ENCODE measurements around the gene RHOBTB1.
A peak's percentile ranks its signal among the peaks of the same experiment; 100 is the strongest.

The RHOBTB1 gene

DNA sequence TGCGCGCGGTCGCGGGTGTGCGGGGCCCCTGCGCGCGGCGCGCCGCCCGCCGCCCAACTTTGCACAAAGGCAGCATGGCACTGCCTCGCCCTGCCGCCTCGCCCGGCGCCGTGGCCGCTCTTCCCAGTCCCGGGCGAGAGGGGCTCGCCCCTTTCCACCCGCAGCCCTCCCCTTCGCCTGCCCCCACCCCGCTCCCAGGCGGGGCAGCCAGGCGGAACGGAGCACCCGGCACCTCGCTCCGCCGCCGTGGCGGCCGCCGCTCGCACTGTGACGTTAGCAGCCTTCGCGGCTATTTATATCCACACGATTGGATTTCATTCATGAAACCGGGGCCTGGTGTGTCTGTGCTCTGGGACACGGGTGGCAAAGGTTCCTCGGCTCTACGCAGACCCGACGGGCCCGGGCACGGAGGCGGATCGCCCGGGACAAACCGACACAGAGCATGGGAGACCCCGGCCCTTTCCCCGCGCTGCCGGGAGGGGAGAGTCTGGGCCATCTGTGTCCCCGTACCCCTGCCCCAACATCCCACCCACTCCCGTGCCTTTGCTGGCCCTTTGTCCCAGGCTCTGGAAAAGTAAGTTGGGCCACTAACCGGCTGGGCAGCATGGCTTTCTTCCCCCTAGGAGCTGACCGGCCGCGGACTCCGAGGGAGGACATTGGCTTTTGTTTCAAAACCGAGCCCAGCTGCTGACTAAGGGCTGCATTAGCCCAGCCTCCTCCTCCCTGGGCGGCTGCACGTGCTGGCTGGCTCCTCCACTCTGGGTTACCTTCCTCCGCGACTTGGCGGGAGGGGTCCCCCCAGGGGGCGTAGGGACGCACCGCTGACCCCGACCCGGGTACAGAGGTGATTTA is at the start of gene RHOBTB1:
Gene RHOBTB1, minus strand, starts transcription at position 128 of the 852 bp plus-strand sequence. CDS start 32,643 bp downstream, outside the sequence.
- TF ChIP-seq ZNF274 (IDR thresholded peaks at IDR 0.05; ENCODE audit: low read depth, low read length) = no peak
- H3K4me3 ChIP-seq (ENCODE audit: low read length) = peak within 1 kb of the TSS; percentile 66

DNA sequence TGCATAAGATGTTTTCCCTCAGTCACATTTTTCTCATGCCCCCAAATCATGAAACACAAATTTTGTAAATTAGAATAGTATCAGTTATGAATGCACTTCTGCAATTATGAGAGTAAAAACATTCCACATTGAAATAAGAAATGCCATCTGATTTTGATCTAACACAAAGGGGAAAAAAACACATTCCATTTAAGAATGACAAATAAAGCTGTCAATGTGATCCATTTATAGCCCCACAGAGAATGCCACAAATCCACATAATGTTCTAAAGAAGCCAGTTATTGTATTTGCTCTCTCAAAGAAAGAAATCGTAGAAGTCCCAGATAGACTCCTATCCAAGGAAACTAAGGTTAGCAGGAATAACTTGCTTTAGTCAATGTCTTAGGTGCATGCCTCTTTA is 48.7 kb upstream of the RHOBTB1 start:
- TF ChIP-seq ZNF274 (IDR thresholded peaks at IDR 0.05; ENCODE audit: low read depth, low read length) = no peak
- no peak overlapping the region for H3K4me3 ChIP-seq (ENCODE audit: low read length)

DNA sequence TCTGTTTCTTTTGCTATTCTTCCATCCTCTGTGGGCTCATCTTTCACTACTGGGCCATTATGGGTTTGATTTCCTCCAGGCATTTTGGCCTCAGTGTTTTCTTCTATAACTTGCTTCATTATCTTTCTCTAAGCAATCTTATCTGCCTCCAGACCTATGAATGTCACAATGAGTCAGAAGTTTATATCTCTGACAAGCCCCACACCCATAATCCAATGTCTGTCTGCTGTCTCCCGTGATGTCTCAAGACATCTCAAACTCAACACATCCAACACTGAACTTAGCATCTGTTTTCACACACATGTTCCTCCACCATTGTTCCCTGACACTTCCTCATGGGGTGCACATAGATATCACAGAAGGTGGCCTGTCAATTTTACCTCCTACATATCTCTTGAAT is 46.7 kb upstream of the RHOBTB1 start:
- TF ChIP-seq ZNF274 (IDR thresholded peaks at IDR 0.05; ENCODE audit: low read depth, low read length) = no peak
- H3K4me3 ChIP-seq (ENCODE audit: low read length) = no peak overlapping the region

GRCh38 chr10:60989400-60989876 is 45.5 kb upstream of the RHOBTB1 start:
- no peak for TF ChIP-seq ZNF274 (IDR thresholded peaks at IDR 0.05; ENCODE audit: low read depth, low read length)
- H3K4me3 ChIP-seq (ENCODE audit: low read length) = no peak overlapping the region

GRCh38 chr10:60986791-60987190 is 42.8 kb upstream of the RHOBTB1 start:
- no peak for TF ChIP-seq ZNF274 (IDR thresholded peaks at IDR 0.05; ENCODE audit: low read depth, low read length)

GRCh38 chr10:60985951-60986350 is 42.0 kb upstream of the RHOBTB1 start:
- TF ChIP-seq ZNF274 (IDR thresholded peaks at IDR 0.05; ENCODE audit: low read depth, low read length) = no peak
- no peak overlapping the region for H3K4me3 ChIP-seq (ENCODE audit: low read length)

More at GRCh38 chr10:60986791-60987190, 42.8 kb upstream of the RHOBTB1 start:
- no peak overlapping the region for H3K4me3 ChIP-seq (ENCODE audit: low read length)

GRCh38 chr10:60980997-60981396 is 37.0 kb upstream of the RHOBTB1 start:
- H3K4me3 ChIP-seq (ENCODE audit: low read length) = no peak overlapping the region
- TF ChIP-seq ZNF274 (IDR thresholded peaks at IDR 0.05; ENCODE audit: low read depth, low read length) = no peak

DNA sequence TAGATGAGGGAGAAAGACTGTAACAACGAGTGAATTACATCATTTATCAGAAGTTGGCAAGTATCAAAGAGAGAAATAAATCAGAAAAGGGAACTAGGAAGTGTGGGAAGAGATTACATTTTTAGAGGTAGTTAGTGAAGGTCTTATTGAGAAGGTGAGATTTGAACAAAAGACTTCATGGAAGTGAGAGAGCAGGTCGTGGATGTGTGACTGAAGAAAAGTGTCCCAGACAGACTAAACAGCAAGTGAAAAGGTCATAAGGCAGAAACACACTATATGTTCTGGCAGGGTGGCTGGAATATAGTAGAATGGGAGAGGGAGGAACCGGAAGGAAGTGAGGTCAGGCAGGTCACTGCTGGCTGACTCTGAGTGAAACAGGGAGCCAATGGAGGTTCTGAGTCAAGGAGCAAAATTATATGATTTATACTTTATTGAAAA is 35.7 kb upstream of the RHOBTB1 start:
- no peak overlapping the region for H3K4me3 ChIP-seq (ENCODE audit: low read length)
- no peak for TF ChIP-seq ZNF274 (IDR thresholded peaks at IDR 0.05; ENCODE audit: low read depth, low read length)

DNA sequence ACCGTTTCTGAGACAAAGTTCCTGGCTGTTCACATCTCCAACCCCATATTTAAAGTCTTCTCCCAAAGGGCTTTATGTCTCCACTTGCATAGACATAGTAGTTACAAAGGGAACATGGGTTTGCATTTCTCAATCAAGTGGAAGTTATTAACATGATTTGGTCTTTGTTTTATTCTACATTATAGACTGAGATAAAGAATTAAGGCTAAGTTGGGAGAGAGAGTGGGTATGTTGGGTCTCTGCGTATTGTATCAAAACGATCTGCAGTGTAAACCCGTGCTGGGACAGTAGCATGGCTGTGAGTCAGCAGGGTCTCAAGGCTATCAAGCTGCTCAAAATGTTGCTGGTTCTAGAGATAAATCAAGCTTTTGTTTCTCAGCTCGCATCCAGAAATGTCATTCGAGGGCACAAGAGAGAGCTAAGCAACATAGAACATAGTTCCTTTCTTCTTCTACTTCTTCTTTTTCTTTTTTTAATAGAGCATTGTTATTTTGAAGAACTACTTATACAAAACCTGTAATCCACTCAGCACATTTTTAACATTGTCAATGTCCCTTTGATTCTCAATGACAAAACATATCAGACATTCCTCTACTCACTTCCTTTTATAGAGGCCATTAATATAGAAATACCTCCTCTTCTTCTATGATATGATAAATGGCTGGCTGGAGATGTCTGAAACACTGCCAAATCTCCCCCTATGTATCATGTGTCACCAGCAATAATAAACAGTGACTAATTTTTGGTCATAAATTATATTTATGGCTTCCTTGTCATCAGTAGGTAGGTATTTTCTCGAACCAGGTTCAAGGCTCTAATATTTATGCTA is 34.5 kb upstream of the RHOBTB1 start:
- no peak overlapping the region for H3K4me3 ChIP-seq (ENCODE audit: low read length)
- TF ChIP-seq ZNF274 (IDR thresholded peaks at IDR 0.05; ENCODE audit: low read depth, low read length) = no peak

- TF ChIP-seq ZNF274 (IDR thresholded peaks at IDR 0.05; ENCODE audit: low read depth, low read length) = no peak
- no peak overlapping the region for H3K4me3 ChIP-seq (ENCODE audit: low read length)
These were observed 33.5 kb upstream of the RHOBTB1 start for GRCh38 chr10:60977161-60978122.

DNA sequence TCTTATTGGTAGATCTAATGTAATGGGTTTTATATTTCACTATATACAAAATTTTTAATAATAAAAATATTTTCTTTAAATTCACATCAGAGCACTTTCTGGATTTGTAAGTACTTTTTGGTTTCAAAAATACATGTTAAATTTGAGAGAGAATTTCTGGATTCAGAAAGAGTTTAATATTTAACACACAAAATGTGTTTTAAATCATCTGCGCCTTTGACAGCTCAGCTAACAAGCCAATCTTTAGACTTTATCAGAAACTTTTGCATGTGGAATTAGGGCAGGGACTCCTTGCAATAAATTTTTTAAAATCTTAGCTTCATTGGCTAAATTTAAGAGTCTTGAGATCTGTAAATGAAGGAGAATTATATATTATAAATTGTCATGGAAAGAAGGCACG is 32.7 kb upstream of the RHOBTB1 start:
- TF ChIP-seq ZNF274 (IDR thresholded peaks at IDR 0.05; ENCODE audit: low read depth, low read length) = no peak
- H3K4me3 ChIP-seq (ENCODE audit: low read length) = no peak overlapping the region

GRCh38 chr10:60975716-60976115 is 31.7 kb upstream of the RHOBTB1 start:
- H3K4me3 ChIP-seq (ENCODE audit: low read length) = no peak overlapping the region
- TF ChIP-seq ZNF274 (IDR thresholded peaks at IDR 0.05; ENCODE audit: low read depth, low read length) = no peak

GRCh38 chr10:60974463-60975149 is 30.6 kb upstream of the RHOBTB1 start:
- H3K4me3 ChIP-seq (ENCODE audit: low read length) = no peak overlapping the region
- no peak for TF ChIP-seq ZNF274 (IDR thresholded peaks at IDR 0.05; ENCODE audit: low read depth, low read length)

All from GM08714 (cell line).